GM15510 (cell line): Measurements from ENCODE around the gene DET1.

Experiments
- POLR2A ChIP-seq: IDR thresholded peaks from 3 replicates; pipeline ENCODE4 v1.6.1; 2011; ENCODE audit warnings: borderline replicate concordance; ENCODE audit not compliant: insufficient read length; ENCODE audit errors: extremely low read depth

The DET1 gene

GRCh38 chr15:88479169-88479568 is 67.3 kb downstream of the DET1 start:
- no peak for TF ChIP-seq POLR2A

GRCh38 chr15:88477904-88478303 is 68.6 kb downstream of the DET1 start:
- TF ChIP-seq POLR2A: no peak

GRCh38 chr15:88477126-88477525 is 69.4 kb downstream of the DET1 start:
- TF ChIP-seq POLR2A: no peak

- no peak for TF ChIP-seq POLR2A
Measured at GRCh38 chr15:88476635-88477060, 69.8 kb downstream of the DET1 start.

- TF ChIP-seq POLR2A: no peak
Measured at GRCh38 chr15:88472225-88472624, 74.3 kb downstream of the DET1 start.

- TF ChIP-seq POLR2A: no peak
Measured at GRCh38 chr15:88470625-88471372, 75.7 kb downstream of the DET1 start.

GRCh38 chr15:88469321-88469720 is 77.2 kb downstream of the DET1 start:
- TF ChIP-seq POLR2A: no peak

GRCh38 chr15:88467935-88468528 is 78.4 kb downstream of the DET1 start:
- no peak for TF ChIP-seq POLR2A

GRCh38 chr15:88467073-88467934 is 79.2 kb downstream of the DET1 start, which contains the start of the genes MRPL46 and MRPS11:
MRPL46 (minus strand) TSS chr15:88467388; CDS start chr15:88467377, 11 bp downstream.
MRPS11 (plus strand) TSS chr15:88467708; CDS start chr15:88467718, 10 bp downstream.
- peak; percentile 64 for TF ChIP-seq POLR2A

- TF ChIP-seq POLR2A: no peak
Measured at GRCh38 chr15:88465633-88466224, 80.8 kb downstream of the DET1 start.

- no peak for TF ChIP-seq POLR2A
Measured at GRCh38 chr15:88463870-88464532, 82.5 kb downstream of the DET1 start.
